ENCODE data around the gene KLRF1. TPM values are rescaled to one million over a fixed set of nuclear protein-coding genes. Genes with fewer than 3 reads are reported as not detected.

KLRF1 gene
- total RNA-seq, 1 experiment from 2014 or later: not detected

DNA sequence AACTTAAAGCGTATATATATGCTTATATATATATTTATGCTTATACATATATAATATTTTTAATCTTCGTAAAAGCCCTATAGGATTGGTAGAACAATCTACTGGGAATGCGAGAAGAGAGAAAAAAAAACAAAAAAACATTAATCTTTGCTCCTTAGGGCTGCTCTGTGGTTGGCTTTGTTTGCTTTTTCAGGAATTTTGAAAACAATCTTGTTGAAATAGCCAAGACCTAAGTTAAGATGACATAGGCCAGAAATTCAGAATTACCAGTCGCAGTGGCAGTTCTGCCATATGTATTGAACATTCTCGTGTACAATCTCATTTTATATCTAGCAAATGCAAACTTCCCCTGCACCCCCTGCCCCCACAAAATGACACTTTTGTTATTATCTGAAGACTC lies 54.7 kb downstream of the KLRF1 start:
- Histone ChIP-seq H3K79me2 (ENCODE audit: low read length) (no peaks in the 10 kb centered on the region), H3K4me3 (ENCODE audit: low read length) (no peak overlapping the region), H3K4me1 (ENCODE audit: insufficient read depth, low read length) (no peaks in the 10 kb centered on the region), H3K36me3 (ENCODE audit: low read depth, low read length) (no peaks in the 10 kb centered on the region), H3K9me3 (ENCODE audit: low read length) (no peaks in the 10 kb centered on the region), H3K4me2 (ENCODE audit: low read length) (no peak overlapping the region), H3K9ac (ENCODE audit: low read length) (no peak overlapping the region), H3K27ac (ENCODE audit: low read length) (no peak overlapping the region), H4K20me1 (ENCODE audit: low read length) (no peaks in the 10 kb centered on the region), H2AFZ (ENCODE audit: low read length) (no peak overlapping the region), H3K27me3 (ENCODE audit: low read length) (no peaks in the 10 kb centered on the region), H3F3A (ENCODE audit: low read length, unreplicated experiment) (no peaks in the 10 kb centered on the region), H3K9me2 (replicated peaks; ENCODE audit: low read length) (no peaks in the 10 kb centered on the region)
- no peak for DNase-seq
- TF ChIP-seq EZH2 (IDR thresholded peaks at IDR 0.05; ENCODE audit: low read length, unreplicated experiment) (no peak), EZH2phosphoT487 (IDR thresholded peaks at IDR 0.05; ENCODE audit: borderline replicate concordance, low read length) (no peak)
- TF ChIP-seq, protein P1, sequence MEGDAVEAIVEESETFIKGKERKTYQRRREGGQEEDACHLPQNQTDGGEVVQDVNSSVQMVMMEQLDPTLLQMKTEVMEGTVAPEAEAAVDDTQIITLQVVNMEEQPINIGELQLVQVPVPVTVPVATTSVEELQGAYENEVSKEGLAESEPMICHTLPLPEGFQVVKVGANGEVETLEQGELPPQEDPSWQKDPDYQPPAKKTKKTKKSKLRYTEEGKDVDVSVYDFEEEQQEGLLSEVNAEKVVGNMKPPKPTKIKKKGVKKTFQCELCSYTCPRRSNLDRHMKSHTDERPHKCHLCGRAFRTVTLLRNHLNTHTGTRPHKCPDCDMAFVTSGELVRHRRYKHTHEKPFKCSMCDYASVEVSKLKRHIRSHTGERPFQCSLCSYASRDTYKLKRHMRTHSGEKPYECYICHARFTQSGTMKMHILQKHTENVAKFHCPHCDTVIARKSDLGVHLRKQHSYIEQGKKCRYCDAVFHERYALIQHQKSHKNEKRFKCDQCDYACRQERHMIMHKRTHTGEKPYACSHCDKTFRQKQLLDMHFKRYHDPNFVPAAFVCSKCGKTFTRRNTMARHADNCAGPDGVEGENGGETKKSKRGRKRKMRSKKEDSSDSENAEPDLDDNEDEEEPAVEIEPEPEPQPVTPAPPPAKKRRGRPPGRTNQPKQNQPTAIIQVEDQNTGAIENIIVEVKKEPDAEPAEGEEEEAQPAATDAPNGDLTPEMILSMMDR (conservative IDR thresholded peaks at IDR 0.05; ENCODE audit: low read depth, low read length): no peak
- intact Hi-C loops (cut with micrococcal nuclease): no loop called here
- no TSS peak for BruUV-seq (replicated peaks)
- POLR2A ChIA-PET (ENCODE audit: unreplicated experiment): no interaction called here
- CTCF ChIA-PET: no interaction called here
- no peak for ATAC-seq

DNA sequence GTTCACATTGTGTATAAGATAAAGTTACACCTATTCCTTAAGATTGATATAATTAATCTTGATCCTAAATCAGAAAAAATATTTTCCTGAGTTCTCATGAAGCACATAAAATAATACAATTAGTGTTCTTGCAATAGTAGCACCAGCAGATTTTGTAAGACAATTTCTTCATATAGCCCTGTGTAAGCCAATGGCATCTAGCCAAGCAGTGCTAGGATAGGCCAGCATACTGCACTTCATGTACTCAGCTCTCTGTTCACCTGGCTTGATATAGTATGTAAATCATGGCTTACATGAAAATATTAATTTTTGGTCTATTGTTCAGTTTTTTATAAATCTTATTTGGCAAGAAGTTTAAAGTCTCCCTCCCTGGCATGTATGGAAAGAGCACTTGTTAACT lies 55.9 kb downstream of the KLRF1 start:
- Histone ChIP-seq H3F3A (ENCODE audit: low read length, unreplicated experiment) (no peaks in the 10 kb centered on the region), H3K4me2 (ENCODE audit: low read length) (no peak overlapping the region), H3K9me2 (replicated peaks; ENCODE audit: low read length) (no peaks in the 10 kb centered on the region), H3K27ac (ENCODE audit: low read length) (no peak overlapping the region), H3K4me1 (ENCODE audit: insufficient read depth, low read length) (no peaks in the 10 kb centered on the region), H2AFZ (ENCODE audit: low read length) (no peak overlapping the region), H3K36me3 (ENCODE audit: low read depth, low read length) (no peaks in the 10 kb centered on the region), H3K27me3 (ENCODE audit: low read length) (no peaks in the 10 kb centered on the region), H3K4me3 (ENCODE audit: low read length) (no peak overlapping the region), H4K20me1 (ENCODE audit: low read length) (no peaks in the 10 kb centered on the region), H3K9ac (ENCODE audit: low read length) (no peak overlapping the region), H3K9me3 (ENCODE audit: low read length) (no peaks in the 10 kb centered on the region), H3K79me2 (ENCODE audit: low read length) (no peaks in the 10 kb centered on the region)
- no peak for TF ChIP-seq EZH2phosphoT487 (IDR thresholded peaks at IDR 0.05; ENCODE audit: borderline replicate concordance, low read length)
- TF ChIP-seq, protein P1 (conservative IDR thresholded peaks at IDR 0.05; ENCODE audit: low read depth, low read length): no peak
- no peak for TF ChIP-seq EZH2 (IDR thresholded peaks at IDR 0.05; ENCODE audit: low read length, unreplicated experiment)
- DNase-seq (no peak), ATAC-seq (no peak)
- intact Hi-C loops (cut with micrococcal nuclease): no loop called here
- no TSS peak for BruUV-seq (replicated peaks)
- ChIA-PET POLR2A (ENCODE audit: unreplicated experiment) (no interaction called here), CTCF (no interaction called here)

- Histone ChIP-seq H3K4me2 (ENCODE audit: low read length) (no peak overlapping the region), H3K79me2 (ENCODE audit: low read length) (no peaks in the 10 kb centered on the region), H3K9me3 (ENCODE audit: low read length) (no peaks in the 10 kb centered on the region), H3K4me3 (ENCODE audit: low read length) (no peak overlapping the region), H3K27me3 (ENCODE audit: low read length) (0 out of 2 replicates have a peak, but pooled peaks cover 3% of the 10 kb centered on the region), H3K4me1 (ENCODE audit: insufficient read depth, low read length) (no peaks in the 10 kb centered on the region; the same call in 1 of the 2 replicates), H2AFZ (ENCODE audit: low read length) (no peak overlapping the region), H3K9ac (ENCODE audit: low read length) (no peak overlapping the region), H3F3A (ENCODE audit: low read length, unreplicated experiment) (no peaks in the 10 kb centered on the region), H3K27ac (ENCODE audit: low read length) (no peak overlapping the region), H3K9me2 (replicated peaks; ENCODE audit: low read length) (no peaks in the 10 kb centered on the region), H3K36me3 (ENCODE audit: low read depth, low read length) (no peaks in the 10 kb centered on the region), H4K20me1 (ENCODE audit: low read length) (no peaks in the 10 kb centered on the region)
- ChIA-PET POLR2A (ENCODE audit: unreplicated experiment) (no interaction called here), CTCF (no interaction called here)
- TF ChIP-seq EZH2phosphoT487 (IDR thresholded peaks at IDR 0.05; ENCODE audit: borderline replicate concordance, low read length) (no peak), EZH2 (IDR thresholded peaks at IDR 0.05; ENCODE audit: low read length, unreplicated experiment) (no peak)
- BruUV-seq (replicated peaks): no TSS peak
- intact Hi-C loops (cut with micrococcal nuclease): no loop called here
- ATAC-seq: no peak; the same call in 1 of the 2 replicates
- no peak for DNase-seq
Observed at GRCh38 chr12:9888665-9889273, 61.5 kb downstream of the KLRF1 start.

Other genes starting within 250 kb of the KLRF1 start
- gene KLRB1, start 219.6 kb upstream of the KLRF1 start, total RNA-seq (2014; rRNA removed): not detected in 2 replicates
- gene CLEC2D, start 157.8 kb upstream of the KLRF1 start, total RNA-seq (2014; rRNA removed): 2.9 and 3.3 TPM in 2 replicates
- not detected in 2 replicates for gene CLECL1, start 94.4 kb upstream of the KLRF1 start, total RNA-seq (2014; rRNA removed)
- 0.75 TPM in 1 of 2 replicates, not detected in the other for gene CD69, start 66.6 kb upstream of the KLRF1 start, total RNA-seq (2014; rRNA removed)
- gene CLEC2B, start 41.9 kb downstream of the KLRF1 start, total RNA-seq (2014; rRNA removed): not detected in 2 replicates
- gene KLRF2, start 54.0 kb downstream of the KLRF1 start, total RNA-seq (2014; rRNA removed): not detected in 2 replicates
- not detected in 2 replicates for gene CLEC2A, start 104.9 kb downstream of the KLRF1 start, total RNA-seq (2014; rRNA removed)
- gene CLEC12A, start 143.9 kb downstream of the KLRF1 start, total RNA-seq (2014; rRNA removed): not detected in 2 replicates
- gene CLEC1B, start 171.6 kb downstream of the KLRF1 start, total RNA-seq (2014; rRNA removed): not detected in 2 replicates
- gene CLEC12B, start 183.1 kb downstream of the KLRF1 start, total RNA-seq (2014; rRNA removed): not detected in 2 replicates
- not detected in 2 replicates for gene CLEC9A, start 203.2 kb downstream of the KLRF1 start, total RNA-seq (2014; rRNA removed)

All from PC-3 (cell line).